ENCODE measurements around the gene CBX6. TPM values are rescaled to one million over a fixed set of nuclear protein-coding genes. Genes with fewer than 3 reads are reported as not detected.

CBX6 gene
- total and polyA plus RNA-seq, 2 donors from 2014 or later = 24.9 to 113 TPM

- no peak for TF ChIP-seq CTCF (IDR thresholded peaks at IDR 0.05; ENCODE audit: borderline replicate concordance, extremely low read depth, insufficient read depth)
- H3K9ac ChIP-seq (ENCODE audit: low read length in 3 of 3) = no peak overlapping the region
- DNase-seq (peak in 1 of 5 donors; percentile 45), FAIRE-seq (no peak)
- intact Hi-C loops (cut with DNase I) = no loop called here
- H3K4me3 ChIP-seq (ENCODE audit: low read length in 3 of 3) = no peak overlapping the region
- no peaks in the 10 kb centered on the region for H3K4me1 ChIP-seq (ENCODE audit: control insufficient read depth in 2 of 3, insufficient read depth in 2 of 3, low read depth in 1 of 3, low read length in 3 of 3)
- peaks cover 0 to 7% (median 0%) of the 10 kb centered on the region in 3 donors for H3K9me3 ChIP-seq (ENCODE audit: control insufficient read depth in 2 of 3, insufficient read depth in 1 of 3, low read length in 3 of 3)
- no peaks in the 10 kb centered on the region for H3K27me3 ChIP-seq (ENCODE audit: control insufficient read depth, insufficient read depth, low read length)
- H3K27ac ChIP-seq (ENCODE audit: low read depth in 2 of 2, low read length in 2 of 2) = no peak overlapping the region
- H3K36me3 ChIP-seq (ENCODE audit: control insufficient read depth in 2 of 3, insufficient read depth in 3 of 3, low read length in 3 of 3) = no peaks in the 10 kb centered on the region
Observed at GRCh38 chr22:38830845-38831108, 41.2 kb downstream of the CBX6 start.

GRCh38 chr22:38830026-38830844 is 41.8 kb downstream of the CBX6 start:
- TF ChIP-seq CTCF (IDR thresholded peaks at IDR 0.05; ENCODE audit: borderline replicate concordance, extremely low read depth, insufficient read depth) = no peak
- H3K9me3 ChIP-seq (ENCODE audit: control insufficient read depth in 2 of 3, insufficient read depth in 1 of 3, low read length in 3 of 3) = peaks cover 0 to 7% (median 0%) of the 10 kb centered on the region in 3 donors
- peak in 1 of 5 donors; percentile 20 for DNase-seq
- H3K4me1 ChIP-seq (ENCODE audit: control insufficient read depth in 2 of 3, insufficient read depth in 2 of 3, low read depth in 1 of 3, low read length in 3 of 3) = no peaks in the 10 kb centered on the region
- no peak overlapping the region for H3K9ac ChIP-seq (ENCODE audit: low read length in 3 of 3)
- no peaks in the 10 kb centered on the region for H3K36me3 ChIP-seq (ENCODE audit: control insufficient read depth in 2 of 3, insufficient read depth in 3 of 3, low read length in 3 of 3)
- intact Hi-C loops (cut with DNase I) = no loop called here
- FAIRE-seq = no peak
- no peak overlapping the region for H3K27ac ChIP-seq (ENCODE audit: low read depth in 2 of 2, low read length in 2 of 2)
- H3K27me3 ChIP-seq (ENCODE audit: control insufficient read depth, insufficient read depth, low read length) = no peaks in the 10 kb centered on the region
- H3K4me3 ChIP-seq (ENCODE audit: low read length in 3 of 3) = no peak overlapping the region

GRCh38 chr22:38829485-38829884 is 42.5 kb downstream of the CBX6 start:
- H3K4me1 ChIP-seq (ENCODE audit: control insufficient read depth in 2 of 3, insufficient read depth in 2 of 3, low read depth in 1 of 3, low read length in 3 of 3) = no peaks in the 10 kb centered on the region
- no peak for FAIRE-seq
- intact Hi-C loops (cut with DNase I) = no loop called here

More at GRCh38 chr22:38829485-38829884, 42.5 kb downstream of the CBX6 start:
- Histone ChIP-seq H3K27me3 (ENCODE audit: control insufficient read depth, insufficient read depth, low read length) (no peaks in the 10 kb centered on the region), H3K27ac (ENCODE audit: low read depth in 2 of 2, low read length in 2 of 2) (no peak overlapping the region), H3K9ac (ENCODE audit: low read length in 3 of 3) (no peak overlapping the region), H3K4me3 (ENCODE audit: low read length in 3 of 3) (no peak overlapping the region), H3K9me3 (ENCODE audit: control insufficient read depth in 2 of 3, insufficient read depth in 1 of 3, low read length in 3 of 3) (peaks cover 0 to 7% (median 0%) of the 10 kb centered on the region in 3 donors), H3K36me3 (ENCODE audit: control insufficient read depth in 2 of 3, insufficient read depth in 3 of 3, low read length in 3 of 3) (no peaks in the 10 kb centered on the region)
- TF ChIP-seq CTCF (IDR thresholded peaks at IDR 0.05; ENCODE audit: borderline replicate concordance, extremely low read depth, insufficient read depth) = no peak
- DNase-seq = no peak

All from kidney (tissue), 14 donors.